Measurements from ENCODE around the gene OGDH. TPM values are rescaled to one million over a fixed set of nuclear protein-coding genes. Genes with fewer than 3 reads are reported as not detected.
A peak's percentile ranks its signal among the peaks of the same experiment; 100 is the strongest.

Gene OGDH
- total and polyA plus RNA-seq, 10 of the 15 experiments (the other 5 are each of a cell fraction or from before 2014, with no cell fraction given) = 4.1 to 103 (median 48.4) TPM

GRCh38 chr7:44633254-44634186 is 27.1 kb downstream of the OGDH start (continued):
- TF ChIP-seq BCL11A (IDR thresholded peaks at IDR 0.05; ENCODE audit: low read depth, low read length) = peak; percentile 27
- TF ChIP-seq SMAD1 (IDR thresholded peaks at IDR 0.05; ENCODE audit: low read depth, partially characterized antibody) = no peak
- peak; percentile 44; the same call in 1 of the 2 replicates for TF ChIP-seq ATF3 (IDR thresholded peaks at IDR 0.05; ENCODE audit: borderline replicate concordance, extremely low read depth, low read depth, low read length)
- peak; percentile 73; the same call in 1 of the 2 replicates for TF ChIP-seq ZBED1 (IDR thresholded peaks at IDR 0.05; ENCODE audit: borderline replicate concordance)
- peak; percentile 93 for TF ChIP-seq RUNX3 (IDR thresholded peaks at IDR 0.05; ENCODE audit: low read length)
- TF ChIP-seq HCFC1 (IDR thresholded peaks at IDR 0.05; ENCODE audit: low read length) = no peak
- TF ChIP-seq HDAC6 (IDR thresholded peaks at IDR 0.05; ENCODE audit: unreplicated experiment) = no peak
- TF ChIP-seq NR2F1 (conservative IDR thresholded peaks at IDR 0.05) = peak; percentile 96
- TF ChIP-seq ETV6 (conservative IDR thresholded peaks at IDR 0.05 in 1 of 2, IDR thresholded peaks at IDR 0.05 in 1 of 2; ENCODE audit: borderline replicate concordance in 1 of 2, low read depth in 1 of 2) = peak in 1 of 2 experiments; percentile 15; a peak in 1 of 4 replicates
- TF ChIP-seq FOXK2 (IDR thresholded peaks at IDR 0.05) = no peak
- TF ChIP-seq NFYA (IDR thresholded peaks at IDR 0.05; ENCODE audit: borderline replicate concordance, low read depth, low read length) = no peak
- TF ChIP-seq NFYB (IDR thresholded peaks at IDR 0.05; ENCODE audit: insufficient read depth, low read depth, low read length) = no peak
- TF ChIP-seq CHD4 (IDR thresholded peaks at IDR 0.05) = no peak; the same call in 1 of the 2 replicates
- TF ChIP-seq LARP7 (IDR thresholded peaks at IDR 0.05) = peak; percentile 38; the same call in 1 of the 2 replicates
- peak; percentile 51 for TF ChIP-seq USF1 (IDR thresholded peaks at IDR 0.05; ENCODE audit: borderline replicate concordance, extremely low read length, insufficient read depth, low read depth, low read length)
- no peak for TF ChIP-seq SMC3 (IDR thresholded peaks at IDR 0.05; ENCODE audit: borderline replicate concordance, low read length)
- peak; percentile 42; the same call in 1 of the 2 replicates for TF ChIP-seq POLR2AphosphoS5 (IDR thresholded peaks at IDR 0.05; ENCODE audit: low read length)
